Activated CD4-positive, CD25-positive, alpha-beta regulatory T cell treated with anti-CD3 and anti-CD28 coated beads, Interleukin-2, amount 50 U/mL, for 24 hours (primary cell): Measurements from ENCODE around the gene NTRK2.
"Not testable (repeated sequence)": the region's sequence is repeated elsewhere in the genome, so short reads cannot be mapped to it uniquely, and the experiment has no call there.

Experiments
- ATAC-seq, 2 donors: fragments of 150-1000 bp; cut with Tn5 transposase; one replicate each; pipeline ENCODE4 v1.10.0; 2021; ENCODE audit warnings: mild to moderate bottlenecking in 1 of 2, moderate library complexity in 1 of 2

Gene NTRK2

DNA sequence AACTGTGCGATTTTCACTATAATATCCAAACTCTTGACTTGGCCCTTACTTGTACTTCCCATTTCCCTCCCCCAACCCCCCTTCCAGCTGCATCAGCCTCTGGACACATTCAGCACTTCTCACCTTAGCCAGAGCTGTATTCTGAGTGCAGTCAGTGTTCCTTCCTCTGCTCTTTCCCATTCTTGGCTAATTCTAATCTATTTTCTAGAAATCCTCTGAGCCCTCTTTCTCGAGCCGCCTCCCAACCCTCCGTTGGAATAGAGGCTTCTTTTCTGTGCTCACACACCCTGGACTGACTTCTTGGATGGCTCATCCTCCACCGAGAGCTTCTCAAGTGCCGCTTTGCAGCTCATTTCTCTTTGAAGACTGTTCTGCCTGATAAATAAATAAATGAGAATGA lies 188.8 kb downstream of the NTRK2 start:
- ATAC-seq = no peak

GRCh38 chr9:84860249-84861115 lies 191.0 kb downstream of the NTRK2 start:
- ATAC-seq = no peak

DNA sequence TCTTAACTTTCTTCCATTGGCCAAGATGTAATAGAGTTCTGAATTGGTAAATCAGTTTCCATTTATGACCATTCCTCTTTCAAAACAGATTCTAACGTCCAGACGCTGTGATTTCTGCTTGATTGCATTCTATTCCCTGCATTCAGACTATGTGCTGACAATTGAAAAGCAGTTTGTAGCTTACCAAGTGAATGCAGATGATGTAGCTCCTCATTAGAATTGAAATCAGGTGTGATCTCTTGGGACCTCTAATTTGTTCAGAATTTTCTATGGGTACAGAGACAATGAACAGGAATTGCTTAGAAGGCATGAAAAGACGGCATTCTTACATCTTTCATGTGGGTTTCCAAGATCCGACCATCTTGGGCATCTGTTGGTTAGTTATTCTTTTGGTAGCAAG lies 191.9 kb downstream of the NTRK2 start:
- ATAC-seq = no peak

- no peak for ATAC-seq
These were observed 192.8 kb downstream of the NTRK2 start for GRCh38 chr9:84862308-84862707.

DNA sequence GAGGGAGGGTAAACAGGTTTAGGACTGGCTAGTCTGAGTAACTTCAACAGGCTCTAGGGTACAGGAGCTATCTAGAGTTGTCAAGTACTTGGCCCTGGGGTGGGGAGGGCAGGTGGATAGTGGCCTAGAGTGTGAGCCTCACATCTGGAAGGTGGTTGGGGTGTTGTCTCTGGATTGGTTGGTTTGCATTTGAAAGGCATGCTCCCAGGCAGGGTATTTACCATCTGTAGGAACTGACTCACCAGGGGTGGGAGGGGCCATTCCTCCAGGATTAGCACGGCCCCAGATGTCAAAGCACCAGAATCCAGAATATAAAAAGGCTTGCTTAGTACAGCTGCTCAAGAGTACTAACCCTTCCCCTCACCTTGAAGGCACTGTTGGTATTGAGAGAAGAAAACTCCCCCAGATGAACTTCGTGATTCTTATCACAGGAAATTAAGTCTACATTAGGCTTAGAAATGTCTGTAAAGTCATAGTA lies 193.3 kb downstream of the NTRK2 start:
- ATAC-seq = no peak

DNA sequence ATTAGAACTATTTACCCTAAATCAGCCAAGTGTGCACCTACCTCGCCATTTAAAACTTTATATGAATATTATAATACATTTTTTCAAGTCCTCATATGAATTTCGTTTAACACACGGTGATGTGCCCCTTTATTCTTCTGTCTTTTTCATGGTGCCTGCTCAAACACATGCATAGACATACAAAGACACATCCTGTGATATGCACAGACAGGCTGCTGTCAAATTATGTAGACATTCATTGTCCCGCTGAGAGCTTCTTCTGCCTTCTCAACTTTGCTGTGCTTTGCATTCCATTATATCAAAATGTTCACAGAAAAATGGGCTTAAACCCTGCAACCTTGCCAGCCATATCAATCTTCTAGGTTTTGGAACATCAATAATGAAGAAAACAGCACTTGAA lies 193.8 kb downstream of the NTRK2 start:
- no peak for ATAC-seq

DNA sequence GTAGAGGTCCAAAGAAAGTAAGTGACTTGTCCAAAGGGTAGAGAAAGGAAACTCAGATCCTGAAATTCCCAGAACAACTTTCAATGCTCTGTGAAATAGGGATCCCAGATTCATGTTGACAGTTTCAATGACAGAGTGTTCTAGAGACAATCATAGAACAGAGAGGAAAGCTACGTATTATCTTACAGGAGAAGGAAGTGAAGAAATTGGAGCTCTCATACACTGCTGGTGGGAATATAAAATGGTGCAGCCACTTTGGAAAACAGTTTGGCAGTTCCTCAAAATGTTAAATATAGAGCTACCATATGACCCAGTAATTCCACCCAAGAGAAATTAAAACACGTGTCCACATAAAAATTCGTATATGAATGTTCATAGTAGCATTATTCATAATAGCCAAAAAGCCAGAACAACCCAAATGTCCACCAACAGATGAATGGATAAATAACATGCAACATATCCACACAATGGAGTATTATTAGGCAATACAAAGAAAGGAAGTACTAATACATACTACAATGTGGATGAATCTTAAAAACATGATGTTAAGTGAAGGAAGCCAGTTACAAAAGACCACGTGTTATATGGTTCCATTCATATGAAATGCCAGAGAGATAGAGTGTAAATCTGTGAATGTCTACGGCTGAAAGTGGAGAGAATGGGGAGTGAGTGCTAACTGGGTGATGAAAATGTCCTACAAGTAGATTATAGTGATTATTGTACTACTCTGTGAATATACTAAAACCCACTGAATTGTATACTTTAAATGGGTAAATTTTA lies 197.1 kb downstream of the NTRK2 start:
- ATAC-seq = no peak

DNA sequence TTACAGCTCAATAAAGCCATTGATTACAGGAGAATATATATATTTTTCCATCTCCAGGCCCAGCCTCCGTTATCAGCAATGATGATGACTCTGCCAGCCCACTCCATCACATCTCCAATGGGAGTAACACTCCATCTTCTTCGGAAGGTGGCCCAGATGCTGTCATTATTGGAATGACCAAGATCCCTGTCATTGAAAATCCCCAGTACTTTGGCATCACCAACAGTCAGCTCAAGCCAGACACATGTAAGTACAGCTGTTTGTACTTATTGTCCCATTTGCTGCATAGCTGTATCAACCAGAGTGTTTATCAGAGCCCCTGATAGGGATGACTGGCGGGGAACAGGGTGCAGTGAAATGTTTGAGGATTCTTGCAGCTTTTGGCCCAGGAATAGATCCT lies 197.7 kb downstream of the NTRK2 start:
- ATAC-seq = no peak

- no peak for ATAC-seq
These were observed 199.6 kb downstream of the NTRK2 start for GRCh38 chr9:84869091-84869490.

GRCh38 chr9:84871983-84872382 lies 202.5 kb downstream of the NTRK2 start:
- ATAC-seq = no peak

DNA sequence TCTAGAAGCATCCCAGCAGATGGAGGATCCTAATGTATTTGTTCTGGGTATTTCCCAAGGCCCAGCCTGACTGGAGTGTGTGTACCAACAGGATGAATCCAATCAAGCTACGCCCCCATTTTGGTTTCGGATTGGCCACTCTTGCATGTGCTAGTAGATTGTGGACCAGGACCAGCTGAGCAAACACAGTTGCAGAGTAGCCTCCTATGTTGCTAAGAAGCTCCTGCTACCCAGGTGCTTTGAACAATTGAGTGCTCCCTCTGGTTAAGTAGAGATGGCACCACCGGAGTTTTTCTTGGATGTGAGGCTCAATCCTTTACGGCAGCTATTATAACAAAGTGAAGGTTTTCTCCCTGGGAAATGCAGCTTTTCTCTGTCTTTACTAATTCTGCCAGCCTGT lies 204.5 kb downstream of the NTRK2 start:
- no peak for ATAC-seq

DNA sequence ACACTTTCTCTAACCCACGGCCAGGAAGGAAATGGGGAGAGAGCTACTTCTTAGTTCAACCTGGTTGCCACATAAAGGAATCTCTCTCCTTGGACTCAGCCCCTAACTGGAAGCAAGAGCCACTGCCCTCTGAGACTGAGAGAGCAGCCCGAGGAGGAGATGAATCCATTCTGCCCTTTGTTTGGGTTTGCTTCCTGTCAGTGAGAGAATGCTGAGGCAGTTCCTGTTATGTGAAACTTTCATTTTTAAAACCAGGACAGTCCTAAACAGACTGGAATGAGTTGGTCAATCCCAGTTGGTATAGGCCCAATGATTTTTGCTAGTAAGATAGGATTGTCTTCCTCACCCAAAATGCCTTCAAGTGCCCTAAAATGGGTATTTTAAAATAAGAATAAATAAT lies 205.1 kb downstream of the NTRK2 start:
- no peak for ATAC-seq

DNA sequence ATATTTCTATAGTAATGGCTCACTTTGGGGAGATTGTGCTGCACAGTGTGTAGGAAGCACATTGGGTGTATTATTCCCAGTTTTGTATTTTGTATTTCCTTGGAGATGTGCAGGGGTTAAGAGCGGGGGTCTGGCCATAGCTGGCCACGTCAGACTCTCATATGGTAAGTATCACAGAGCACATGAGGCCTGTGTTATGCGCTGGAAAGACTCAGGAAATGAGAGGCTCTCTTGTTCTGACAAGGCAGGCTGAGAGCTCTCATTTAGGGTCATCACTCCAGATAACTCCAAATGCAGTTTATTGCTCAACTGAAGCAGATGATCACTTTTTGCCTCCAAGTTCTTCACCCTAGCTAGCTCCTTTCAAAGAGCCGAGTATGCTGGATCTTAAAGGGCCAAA lies 205.7 kb downstream of the NTRK2 start:
- ATAC-seq = no peak

DNA sequence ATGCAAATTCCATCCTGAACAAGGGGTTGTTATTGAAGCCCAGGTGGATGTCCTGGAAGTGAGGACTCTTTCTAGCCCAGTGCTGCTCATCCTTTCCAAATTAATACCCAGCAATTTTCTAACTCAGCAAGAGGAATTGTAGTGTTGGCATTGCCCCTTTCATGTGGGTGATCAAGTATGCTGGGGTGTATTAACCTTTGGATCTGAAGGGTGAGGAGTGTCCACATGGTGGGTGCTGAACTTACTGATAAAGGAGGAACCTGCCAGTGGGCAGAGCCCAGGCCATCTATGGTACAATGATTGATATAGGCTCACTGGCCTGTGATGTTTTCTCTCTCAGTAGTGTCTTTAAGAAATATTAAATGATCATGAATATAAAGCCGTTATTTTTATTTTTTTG lies 210.1 kb downstream of the NTRK2 start:
- ATAC-seq = no peak

- no peak for ATAC-seq
These were observed 211.3 kb downstream of the NTRK2 start for GRCh38 chr9:84880835-84881234.

DNA sequence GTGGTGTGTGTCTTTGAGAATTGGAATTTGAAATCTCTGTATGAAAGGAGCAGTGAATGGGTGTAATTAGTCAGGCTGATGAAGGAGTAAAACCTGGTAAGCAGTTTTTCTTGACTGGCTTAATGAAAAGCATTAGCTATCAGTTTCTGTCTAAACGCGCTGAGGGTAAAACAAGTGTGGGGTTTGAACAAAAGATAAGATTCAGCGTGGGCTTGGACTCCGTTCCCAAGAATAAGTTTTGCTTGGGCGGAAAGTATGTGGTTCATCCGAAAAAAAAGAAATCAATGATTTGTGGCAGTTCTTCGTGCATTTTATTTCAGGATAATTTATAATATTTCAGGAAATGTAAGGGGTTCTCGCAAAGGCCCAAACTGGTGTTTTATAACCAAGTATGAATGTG lies 217.3 kb downstream of the NTRK2 start:
- no peak for ATAC-seq

DNA sequence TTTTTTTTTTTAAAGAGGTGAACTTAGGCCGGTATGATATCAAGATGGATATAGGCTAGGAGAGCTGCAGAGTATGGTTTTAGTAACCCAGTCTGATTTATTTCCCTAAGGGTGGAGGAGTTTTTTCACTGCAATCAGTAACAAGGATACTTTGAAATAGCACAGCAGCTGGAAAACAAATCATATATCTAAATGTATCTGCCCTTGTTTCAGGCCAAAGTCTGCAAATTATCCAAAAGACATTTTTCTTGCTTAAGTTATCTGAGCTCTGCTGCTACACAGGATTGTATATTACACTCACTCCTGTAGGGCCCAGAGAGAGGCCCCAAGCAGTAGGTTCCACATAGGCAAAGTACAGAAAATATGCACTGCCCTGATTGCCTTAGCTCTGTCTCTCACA lies 222.4 kb downstream of the NTRK2 start:
- no peak for ATAC-seq

- ATAC-seq = no peak
These were observed 224.0 kb downstream of the NTRK2 start for GRCh38 chr9:84893419-84894128.

GRCh38 chr9:84894859-84895258 lies 225.3 kb downstream of the NTRK2 start:
- no peak for ATAC-seq

DNA sequence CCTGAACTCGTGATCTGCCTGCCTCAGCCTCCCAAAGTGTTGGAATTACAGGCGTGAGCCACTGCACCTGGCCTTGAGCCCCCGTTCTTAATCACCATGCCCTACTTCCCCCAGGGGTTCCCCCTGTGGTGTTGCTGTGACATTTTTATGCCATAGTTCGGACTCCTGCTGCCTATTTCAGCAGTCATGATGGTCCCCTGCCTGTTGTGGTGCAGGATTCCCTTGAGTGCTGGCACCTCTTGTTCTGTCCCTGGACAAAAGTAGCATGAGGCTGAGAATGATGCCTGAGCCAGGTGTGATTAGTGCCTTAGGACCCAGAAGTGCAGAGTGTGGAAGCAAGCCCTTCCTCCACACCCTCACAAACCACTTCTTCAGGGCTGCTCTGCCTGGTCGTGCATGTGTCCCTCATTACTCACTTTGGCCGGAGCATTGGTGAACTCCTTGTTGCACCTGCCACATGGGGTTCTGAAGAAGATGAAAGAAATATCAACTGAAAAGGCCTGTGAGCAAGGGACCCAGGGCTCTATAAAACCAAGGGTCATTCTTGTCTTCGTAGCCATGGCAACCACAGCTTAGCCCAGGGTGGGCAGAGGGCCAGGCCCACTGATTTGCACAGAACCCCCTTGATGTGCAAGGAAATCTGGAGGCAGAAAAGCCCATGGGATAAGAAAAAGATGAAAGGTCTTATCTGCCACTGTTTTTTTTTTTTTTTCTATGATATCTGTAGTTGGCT lies 228.0 kb downstream of the NTRK2 start:
- ATAC-seq = no peak

- no peak for ATAC-seq
These were observed 228.7 kb downstream of the NTRK2 start for GRCh38 chr9:84898188-84898587.

- ATAC-seq = not testable (repeated sequence)
These were observed 229.1 kb downstream of the NTRK2 start for GRCh38 chr9:84898618-84899017.

GRCh38 chr9:84899326-84899725 lies 229.8 kb downstream of the NTRK2 start:
- ATAC-seq = no peak
